SK-N-SH treated with all-trans-retinoic acid at 6 μM for 48 hours (cell line): ENCODE data around the gene ASAP2.

Experiments used
- ATAC-seq: fragments of 200-7000 bp; cut with Tn5 transposase; 3 replicates; pipeline ENCODE4 v1.9.1; 2020; ENCODE audit warnings: mild to moderate bottlenecking, moderate library complexity
- ARNTL ChIP-seq: fragments of 450-650 bp; formaldehyde crosslinking; IDR thresholded peaks from 2 replicates; pipeline ENCODE4 v1.5.0; 2020; ENCODE audit warnings: low read depth, mild to moderate bottlenecking, moderate library complexity, borderline replicate concordance
- BACH2 ChIP-seq: fragments of 250-450 bp; sonication (Bioruptor Pico); IDR thresholded peaks from 2 replicates; pipeline ENCODE4 v1.9.0; 2021; ENCODE audit warnings: mild to moderate bottlenecking, borderline replicate concordance
- CSDC2 ChIP-seq: fragments of 250-450 bp; sonication (Bioruptor Pico); IDR thresholded peaks from 2 replicates; pipeline ENCODE4 v1.5.0; 2020; ENCODE audit warnings: mild to moderate bottlenecking, moderate library complexity
- ESRRG ChIP-seq: fragments of 250-450 bp; sonication (Bioruptor Pico); IDR thresholded peaks from 2 replicates; pipeline ENCODE4 v1.6.1; 2021; ENCODE audit warnings: mild to moderate bottlenecking
- ISL1 ChIP-seq: fragments of 250-450 bp; sonication (Bioruptor Pico); IDR thresholded peaks from 2 replicates; pipeline ENCODE4 v2.1.2; 2022; ENCODE audit warnings: mild to moderate bottlenecking, moderate library complexity
- OSR1 ChIP-seq: fragments of 250-450 bp; sonication (Bioruptor Pico); IDR thresholded peaks from 2 replicates; pipeline ENCODE4 v1.8.0; 2022; ENCODE audit warnings: moderate library complexity, mild to moderate bottlenecking, inconsistent platforms
- PPARA ChIP-seq: fragments of 250-450 bp; sonication (Bioruptor Pico); IDR thresholded peaks from 2 replicates; pipeline ENCODE4 v1.5.0; 2020; ENCODE audit warnings: mild to moderate bottlenecking, borderline replicate concordance
- RARB ChIP-seq: fragments of 250-450 bp; sonication (Bioruptor Pico); IDR thresholded peaks from 2 replicates; pipeline ENCODE4 v1.8.0; 2021; ENCODE audit warnings: mild to moderate bottlenecking, moderate library complexity
- SNAI2 ChIP-seq: fragments of 250-450 bp; sonication (Bioruptor Pico); IDR thresholded peaks from 2 replicates; pipeline ENCODE4 v1.5.0; 2020; ENCODE audit warnings: mild to moderate bottlenecking, moderate library complexity
- TCF4 ChIP-seq: fragments of 250-450 bp; sonication (Bioruptor Pico); IDR thresholded peaks from 2 replicates; pipeline ENCODE4 v1.8.0; 2021; ENCODE audit warnings: mild to moderate bottlenecking, moderate library complexity, borderline replicate concordance
- TOX ChIP-seq: fragments of 250-450 bp; sonication (Bioruptor Pico); IDR thresholded peaks from 2 replicates; pipeline ENCODE4 v1.8.0; 2021; ENCODE audit warnings: mild to moderate bottlenecking, moderate library complexity, borderline replicate concordance
- ZC3H10 ChIP-seq: fragments of 250-450 bp; sonication (Bioruptor Pico); IDR thresholded peaks from 2 replicates; pipeline ENCODE4 v1.5.1; 2021; ENCODE audit warnings: mild to moderate bottlenecking, moderate library complexity
- ZFP3 ChIP-seq: fragments of 250-450 bp; sonication (Bioruptor Pico); IDR thresholded peaks from 2 replicates; pipeline ENCODE4 v1.5.0; 2020; ENCODE audit warnings: mild to moderate bottlenecking, moderate library complexity
- ZFP30 ChIP-seq: fragments of 450-650 bp; formaldehyde crosslinking; IDR thresholded peaks from 2 replicates; pipeline ENCODE4 v1.5.0; 2022; ENCODE audit warnings: mild to moderate bottlenecking, moderate library complexity
- ZNF565 ChIP-seq: fragments of 450-650 bp; formaldehyde crosslinking; conservative IDR thresholded peaks from 2 replicates; pipeline ENCODE4 v1.5.0; 2020; ENCODE audit warnings: low read depth, mild to moderate bottlenecking, moderate library complexity
- ZNF70 ChIP-seq: fragments of 450-650 bp; formaldehyde crosslinking; IDR thresholded peaks from 2 replicates; pipeline ENCODE4 v1.5.0; 2020; ENCODE audit warnings: mild to moderate bottlenecking, moderate library complexity
- ZNF8 ChIP-seq: fragments of 450-650 bp; formaldehyde crosslinking; IDR thresholded peaks from 2 replicates; pipeline ENCODE4 v1.5.0; 2020; ENCODE audit warnings: mild to moderate bottlenecking, moderate library complexity
- TF ChIP-seq, protein P1 (sequence below): fragments of 250-450 bp; sonication (Bioruptor Pico); IDR thresholded peaks from 2 replicates; pipeline ENCODE4 v1.5.1; 2021; ENCODE audit warnings: mild to moderate bottlenecking, moderate library complexity
- TF ChIP-seq, protein P2 (sequence below): fragments of 250-450 bp; sonication (Bioruptor Pico); IDR thresholded peaks from 2 replicates; pipeline ENCODE4 v1.5.1; 2020; ENCODE audit warnings: low read depth, mild to moderate bottlenecking, moderate library complexity
- TF ChIP-seq, protein P3 (sequence below): fragments of 250-450 bp; sonication (Bioruptor Pico); IDR thresholded peaks from 2 replicates; pipeline ENCODE4 v1.8.0; 2020; ENCODE audit warnings: mild to moderate bottlenecking, moderate library complexity, borderline replicate concordance

ASAP2 gene

DNA sequence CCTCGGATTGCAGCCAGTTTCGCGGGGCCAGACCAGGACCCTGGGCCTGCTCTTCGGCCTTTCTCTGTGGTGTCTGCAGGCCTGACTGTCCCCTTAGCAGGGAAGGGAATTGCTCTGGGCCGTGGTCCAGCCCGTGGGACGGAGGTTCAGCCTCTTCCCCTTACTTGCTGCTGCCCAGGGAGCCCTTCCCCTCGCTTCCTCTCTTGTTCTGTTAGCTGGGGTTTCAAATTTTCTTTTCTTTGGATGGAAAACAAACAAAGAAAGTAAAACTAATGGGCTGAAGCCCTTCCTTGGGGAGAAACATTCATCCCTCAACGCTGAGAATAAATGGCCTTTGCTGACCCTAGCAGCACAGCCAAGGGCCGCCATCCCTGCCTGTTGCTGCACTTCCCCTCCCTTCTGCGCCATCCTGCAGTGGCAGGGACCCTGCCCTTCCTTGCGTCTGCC is 52.4 kb downstream of the ASAP2 start:
- ATAC-seq, result no peak
- TF ChIP-seq CSDC2 (CRISPR knock-in tag), result no peak
- no peak for TF ChIP-seq ZC3H10 (CRISPR knock-in tag)
- TF ChIP-seq ZFP30 (CRISPR knock-in tag), result no peak
- TF ChIP-seq OSR1 (CRISPR knock-in tag), result no peak
- TF ChIP-seq ZNF565 (CRISPR knock-in tag), result no peak
- TF ChIP-seq ESRRG (CRISPR knock-in tag), result no peak
- TF ChIP-seq RARB (CRISPR knock-in tag), result no peak
- TF ChIP-seq, protein P1, sequence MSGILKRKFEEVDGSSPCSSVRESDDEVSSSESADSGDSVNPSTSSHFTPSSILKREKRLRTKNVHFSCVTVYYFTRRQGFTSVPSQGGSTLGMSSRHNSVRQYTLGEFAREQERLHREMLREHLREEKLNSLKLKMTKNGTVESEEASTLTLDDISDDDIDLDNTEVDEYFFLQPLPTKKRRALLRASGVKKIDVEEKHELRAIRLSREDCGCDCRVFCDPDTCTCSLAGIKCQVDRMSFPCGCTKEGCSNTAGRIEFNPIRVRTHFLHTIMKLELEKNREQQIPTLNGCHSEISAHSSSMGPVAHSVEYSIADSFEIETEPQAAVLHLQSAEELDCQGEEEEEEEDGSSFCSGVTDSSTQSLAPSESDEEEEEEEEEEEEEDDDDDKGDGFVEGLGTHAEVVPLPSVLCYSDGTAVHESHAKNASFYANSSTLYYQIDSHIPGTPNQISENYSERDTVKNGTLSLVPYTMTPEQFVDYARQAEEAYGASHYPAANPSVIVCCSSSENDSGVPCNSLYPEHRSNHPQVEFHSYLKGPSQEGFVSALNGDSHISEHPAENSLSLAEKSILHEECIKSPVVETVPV (CRISPR knock-in tag), result no peak
- TF ChIP-seq PPARA (CRISPR knock-in tag), result no peak
- TF ChIP-seq BACH2, result no peak
- TF ChIP-seq ZNF8, result no peak
- no peak for TF ChIP-seq ISL1 (CRISPR knock-in tag)
- no peak for TF ChIP-seq ARNTL (CRISPR knock-in tag)

GRCh38 chr2:9260464-9260918 is 53.9 kb downstream of the ASAP2 start:
- ATAC-seq, result no peak
- no peak for TF ChIP-seq TOX

DNA sequence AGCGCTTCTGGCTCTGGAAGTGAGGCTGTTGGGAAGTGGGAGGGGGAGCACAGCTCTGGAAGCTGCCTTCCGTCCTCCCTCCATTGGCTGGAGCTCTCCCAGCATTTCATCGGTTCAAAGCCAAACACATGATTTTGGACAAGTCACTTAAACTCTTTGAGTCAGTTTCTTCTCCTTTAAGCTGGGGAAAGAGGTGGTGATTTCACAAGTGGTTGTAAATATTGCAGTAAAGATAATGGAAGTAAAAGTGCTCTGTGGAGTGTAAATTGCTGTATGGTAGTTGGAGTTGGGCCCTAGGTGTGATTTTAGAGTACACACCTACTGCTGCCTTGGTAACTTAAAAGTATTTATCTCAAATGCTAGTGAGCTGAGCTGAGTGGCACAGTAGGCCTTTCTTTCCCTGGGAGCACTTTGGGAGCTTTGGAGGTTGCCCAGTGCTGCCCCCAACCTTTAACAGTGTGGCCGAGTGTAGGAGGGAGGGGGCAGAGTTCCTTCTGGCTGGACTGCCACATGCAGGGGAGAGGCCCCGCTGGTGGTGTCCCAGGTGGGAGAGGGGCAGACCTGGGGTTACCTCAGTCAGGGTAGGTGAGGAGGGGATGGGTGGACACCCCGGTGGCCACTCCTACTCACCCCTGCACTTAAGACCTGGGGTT is 54.7 kb downstream of the ASAP2 start:
- ATAC-seq, result no peak
- TF ChIP-seq, protein P2, sequence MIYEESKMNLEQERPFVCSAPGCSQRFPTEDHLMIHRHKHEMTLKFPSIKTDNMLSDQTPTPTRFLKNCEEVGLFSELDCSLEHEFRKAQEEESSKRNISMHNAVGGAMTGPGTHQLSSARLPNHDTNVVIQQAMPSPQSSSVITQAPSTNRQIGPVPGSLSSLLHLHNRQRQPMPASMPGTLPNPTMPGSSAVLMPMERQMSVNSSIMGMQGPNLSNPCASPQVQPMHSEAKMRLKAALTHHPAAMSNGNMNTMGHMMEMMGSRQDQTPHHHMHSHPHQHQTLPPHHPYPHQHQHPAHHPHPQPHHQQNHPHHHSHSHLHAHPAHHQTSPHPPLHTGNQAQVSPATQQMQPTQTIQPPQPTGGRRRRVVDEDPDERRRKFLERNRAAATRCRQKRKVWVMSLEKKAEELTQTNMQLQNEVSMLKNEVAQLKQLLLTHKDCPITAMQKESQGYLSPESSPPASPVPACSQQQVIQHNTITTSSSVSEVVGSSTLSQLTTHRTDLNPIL (CRISPR knock-in tag), result no peak
- TF ChIP-seq, protein P1 (CRISPR knock-in tag), result no peak
- TF ChIP-seq, protein P3, sequence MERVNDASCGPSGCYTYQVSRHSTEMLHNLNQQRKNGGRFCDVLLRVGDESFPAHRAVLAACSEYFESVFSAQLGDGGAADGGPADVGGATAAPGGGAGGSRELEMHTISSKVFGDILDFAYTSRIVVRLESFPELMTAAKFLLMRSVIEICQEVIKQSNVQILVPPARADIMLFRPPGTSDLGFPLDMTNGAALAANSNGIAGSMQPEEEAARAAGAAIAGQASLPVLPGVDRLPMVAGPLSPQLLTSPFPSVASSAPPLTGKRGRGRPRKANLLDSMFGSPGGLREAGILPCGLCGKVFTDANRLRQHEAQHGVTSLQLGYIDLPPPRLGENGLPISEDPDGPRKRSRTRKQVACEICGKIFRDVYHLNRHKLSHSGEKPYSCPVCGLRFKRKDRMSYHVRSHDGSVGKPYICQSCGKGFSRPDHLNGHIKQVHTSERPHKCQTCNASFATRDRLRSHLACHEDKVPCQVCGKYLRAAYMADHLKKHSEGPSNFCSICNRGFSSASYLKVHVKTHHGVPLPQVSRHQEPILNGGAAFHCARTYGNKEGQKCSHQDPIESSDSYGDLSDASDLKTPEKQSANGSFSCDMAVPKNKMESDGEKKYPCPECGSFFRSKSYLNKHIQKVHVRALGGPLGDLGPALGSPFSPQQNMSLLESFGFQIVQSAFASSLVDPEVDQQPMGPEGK (CRISPR knock-in tag), result no peak
- no peak for TF ChIP-seq ZNF8
- no peak for TF ChIP-seq ZNF565 (CRISPR knock-in tag)
- no peak for TF ChIP-seq ISL1 (CRISPR knock-in tag)
- no peak for TF ChIP-seq CSDC2 (CRISPR knock-in tag)
- TF ChIP-seq ESRRG (CRISPR knock-in tag), result no peak
- no peak for TF ChIP-seq ZFP30 (CRISPR knock-in tag)

GRCh38 chr2:9262671-9263171 is 56.1 kb downstream of the ASAP2 start:
- peak; percentile 30 for ATAC-seq
- TF ChIP-seq BACH2 (no peak), PPARA (CRISPR knock-in tag) (no peak), TCF4 (CRISPR knock-in tag) (no peak), ARNTL (CRISPR knock-in tag) (no peak), ZNF70 (CRISPR knock-in tag) (0 out of 2 replicates have a peak, but pooled peaks have one; percentile 25), ZFP3 (CRISPR knock-in tag) (0 out of 2 replicates have a peak, but pooled peaks have one; percentile 51), SNAI2 (peak; percentile 14; the same call in 1 of the 2 replicates), ZNF565 (CRISPR knock-in tag) (no peak), CSDC2 (CRISPR knock-in tag) (no peak), RARB (CRISPR knock-in tag) (no peak)
- TF ChIP-seq, protein P3 (CRISPR knock-in tag), result no peak
- TF ChIP-seq, protein P1 (CRISPR knock-in tag), result no peak
